ENCODE measurements around the gene DKKL1.

DNA sequence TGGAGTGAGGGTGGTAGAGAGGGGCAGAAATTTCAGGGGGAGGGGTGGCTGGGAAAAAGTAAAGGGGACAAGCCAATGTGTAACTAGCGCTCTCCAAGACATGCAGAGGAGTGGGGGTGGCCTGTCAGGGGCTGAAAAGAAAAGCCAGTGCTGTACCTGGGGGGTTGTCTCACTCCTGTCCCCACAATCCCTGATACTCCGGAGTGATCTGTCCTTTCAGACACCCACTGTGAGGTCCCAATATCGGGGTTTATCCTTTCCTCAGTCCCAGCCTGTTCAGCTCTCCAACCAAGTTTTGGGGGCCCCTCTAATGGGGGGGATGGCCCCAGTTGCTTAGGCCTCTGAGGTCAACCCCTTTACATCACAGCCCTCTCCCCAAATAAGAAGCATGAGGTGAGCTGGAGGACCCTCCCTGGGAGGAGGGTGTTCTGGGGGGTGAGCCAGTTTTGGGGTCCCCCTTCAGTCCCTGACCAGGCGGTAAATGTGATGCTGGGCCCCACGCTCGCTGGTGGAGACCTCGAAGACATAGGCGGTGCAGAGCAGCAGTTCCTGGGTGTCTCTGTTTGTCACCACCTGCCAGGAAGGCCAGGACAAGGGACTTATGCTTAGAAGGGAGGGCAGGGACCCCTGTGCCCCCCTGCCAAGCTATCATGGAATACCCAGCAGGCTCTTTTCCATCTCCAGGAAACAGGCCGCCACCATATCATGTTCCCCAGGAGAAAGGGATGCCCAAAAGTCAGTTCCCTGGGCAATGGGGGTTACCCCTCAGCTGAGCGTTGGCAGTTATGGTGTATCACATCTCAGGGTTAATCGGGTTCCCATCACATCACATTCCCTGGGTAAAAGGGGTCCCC lies 22.6 kb upstream of the DKKL1 start:
- TF ChIP-seq POLR2A (IDR thresholded peaks at IDR 0.05) = no peak
- TF ChIP-seq, protein P1, sequence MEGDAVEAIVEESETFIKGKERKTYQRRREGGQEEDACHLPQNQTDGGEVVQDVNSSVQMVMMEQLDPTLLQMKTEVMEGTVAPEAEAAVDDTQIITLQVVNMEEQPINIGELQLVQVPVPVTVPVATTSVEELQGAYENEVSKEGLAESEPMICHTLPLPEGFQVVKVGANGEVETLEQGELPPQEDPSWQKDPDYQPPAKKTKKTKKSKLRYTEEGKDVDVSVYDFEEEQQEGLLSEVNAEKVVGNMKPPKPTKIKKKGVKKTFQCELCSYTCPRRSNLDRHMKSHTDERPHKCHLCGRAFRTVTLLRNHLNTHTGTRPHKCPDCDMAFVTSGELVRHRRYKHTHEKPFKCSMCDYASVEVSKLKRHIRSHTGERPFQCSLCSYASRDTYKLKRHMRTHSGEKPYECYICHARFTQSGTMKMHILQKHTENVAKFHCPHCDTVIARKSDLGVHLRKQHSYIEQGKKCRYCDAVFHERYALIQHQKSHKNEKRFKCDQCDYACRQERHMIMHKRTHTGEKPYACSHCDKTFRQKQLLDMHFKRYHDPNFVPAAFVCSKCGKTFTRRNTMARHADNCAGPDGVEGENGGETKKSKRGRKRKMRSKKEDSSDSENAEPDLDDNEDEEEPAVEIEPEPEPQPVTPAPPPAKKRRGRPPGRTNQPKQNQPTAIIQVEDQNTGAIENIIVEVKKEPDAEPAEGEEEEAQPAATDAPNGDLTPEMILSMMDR (IDR thresholded peaks at IDR 0.05 in 8 of 11, conservative IDR thresholded peaks at IDR 0.05 in 3 of 11) = no peak

Measured in spleen (tissue), 7 donors.